Keratinocyte (primary cell): ENCODE results near the gene MYO1C. TPM values are rescaled to one million over a fixed set of nuclear protein-coding genes. Genes with fewer than 3 reads are reported as not detected.

Experiments used
- DNase-seq: peaks from one replicate; pipeline ENCODE4 v3.0.0-alpha.2; 2011; ENCODE audit warnings: low read depth, missing footprints, low spot score
- FAIRE-seq: peaks from 2 replicates; lab custom pipeline; 2011; peaks lifted over from hg19 to GRCh38; lab: Jason Lieb, UNC
- H2AFZ ChIP-seq: 2 replicates; pipeline ENCODE4 v1.6.0; 2012; ENCODE audit warnings: low read length, control low read depth, inconsistent platforms; ENCODE audit not compliant: control insufficient read depth
- H3K27ac ChIP-seq: 2 replicates; pipeline ENCODE4 v1.5.1; 2011; ENCODE audit warnings: low read length; ENCODE audit not compliant: control insufficient read depth, insufficient read depth
- H3K27me3 ChIP-seq: 3 replicates; pipeline ENCODE4 v1.6.0; 2011; ENCODE audit warnings: low read length; ENCODE audit not compliant: control insufficient read depth, insufficient read depth; ENCODE audit errors: extremely low read depth
- H3K36me3 ChIP-seq, 2 experiments: 2 replicates in 1 of 2; 3 replicates in 1 of 2; pipeline ENCODE4 v1.5.1; 2011; ENCODE audit warnings: low read length in 2 of 2, mild to moderate bottlenecking in 1 of 2; ENCODE audit not compliant: control insufficient read depth in 2 of 2, insufficient read depth in 2 of 2; ENCODE audit errors: extremely low read depth in 1 of 2
- H3K4me1 ChIP-seq: 3 replicates; pipeline ENCODE4 v1.5.1; 2011; ENCODE audit warnings: low read length; ENCODE audit not compliant: control insufficient read depth, insufficient read depth; ENCODE audit errors: extremely low read depth
- H3K4me2 ChIP-seq: 3 replicates; pipeline ENCODE4 v1.6.0; 2011; ENCODE audit warnings: low read depth, low read length; ENCODE audit not compliant: control insufficient read depth, insufficient read depth; ENCODE audit errors: extremely low read depth
- H3K4me3 ChIP-seq, 3 experiments: fragments of 200-600 bp in 1 of 3; sonication (generic) in 1 of 3; 2 replicates in 2 of 3; 3 replicates in 1 of 3; pipeline ENCODE4 v1.5.1; 2011 to 2016; ENCODE audit warnings: low read length in 3 of 3, mild to moderate bottlenecking in 3 of 3, control low read depth in 2 of 3, inconsistent platforms in 1 of 3, low read depth in 1 of 3, mixed read lengths in 1 of 3, mixed run types in 1 of 3, moderate library complexity in 1 of 3; ENCODE audit not compliant: control insufficient read depth in 2 of 3, insufficient read depth in 2 of 3; ENCODE audit errors: extremely low read depth in 1 of 3
- H3K79me2 ChIP-seq: 2 replicates; pipeline ENCODE4 v1.6.0; 2012; ENCODE audit warnings: low read length; ENCODE audit not compliant: control insufficient read depth, insufficient read depth
- H3K9ac ChIP-seq: 3 replicates; pipeline ENCODE4 v1.6.0; 2011; ENCODE audit warnings: low read length; ENCODE audit not compliant: control insufficient read depth, insufficient read depth; ENCODE audit errors: extremely low read depth
- H3K9me1 ChIP-seq: 3 replicates; pipeline ENCODE4 v1.6.0; 2011; ENCODE audit warnings: low read length; ENCODE audit not compliant: control insufficient read depth, insufficient read depth; ENCODE audit errors: extremely low read depth
- H3K9me3 ChIP-seq: 2 replicates; pipeline ENCODE4 v1.5.1; 2012; ENCODE audit warnings: low read depth, low read length; ENCODE audit not compliant: control insufficient read depth
- H4K20me1 ChIP-seq: 3 replicates; pipeline ENCODE4 v1.6.0; 2011; ENCODE audit warnings: low read length; ENCODE audit not compliant: control insufficient read depth, insufficient read depth; ENCODE audit errors: extremely low read depth
- EZH2 ChIP-seq: IDR thresholded peaks from one replicate; pipeline ENCODE4 v1.6.1; 2012; ENCODE audit warnings: inconsistent platforms, mild to moderate bottlenecking, low read length, moderate library complexity
- dilution Hi-C: fragments of 300-500 bp; cut with MboI; formaldehyde crosslinking; loops from one replicate; pipeline ENCODE4 v1.7.0; 2020; ENCODE audit warnings: low sequenced_read_pairs; ENCODE audit not compliant: extremely low pct_ligation_motif_present
- polyA plus RNA-seq, 5 experiments: library from polyadenylated mRNA; depleted of rRNA in 3 of 5; stranded (reverse) in 3 of 5; stranded (forward) in 1 of 5; unstranded in 1 of 5; fragments of >200 nt; gene quantifications; 1 replicate in 1 of 5; 2 replicates in 3 of 5; 3 replicates in 1 of 5; pipeline versions ENCODE4 v1.2.1 to v1.2.3, GENCODE V29; 2011 to 2012; ENCODE audit warnings: missing spikeins in 2 of 5, low read depth in 1 of 5, low replicate concordance in 1 of 5
- TF ChIP-seq, protein P1 (sequence below), 3 experiments: IDR thresholded peaks in 1 of 3; conservative IDR thresholded peaks in 1 of 3; optimal IDR thresholded peaks in 1 of 3; 2 replicates in 2 of 3; 3 replicates in 1 of 3; pipeline versions ENCODE3 to v1.5.1; 2011; ENCODE audit warnings: low read length in 3 of 3, mild to moderate bottlenecking in 3 of 3, moderate library complexity in 2 of 3, control low read depth in 1 of 3, inconsistent platforms in 1 of 3; ENCODE audit not compliant: insufficient read depth in 2 of 3; ENCODE audit errors: extremely low read depth in 1 of 3

Gene MYO1C
- polyA plus RNA-seq, 1 donor (not counting 4 experiments of a cell fraction or from before 2014, with no cell fraction given), result 101 TPM

DNA sequence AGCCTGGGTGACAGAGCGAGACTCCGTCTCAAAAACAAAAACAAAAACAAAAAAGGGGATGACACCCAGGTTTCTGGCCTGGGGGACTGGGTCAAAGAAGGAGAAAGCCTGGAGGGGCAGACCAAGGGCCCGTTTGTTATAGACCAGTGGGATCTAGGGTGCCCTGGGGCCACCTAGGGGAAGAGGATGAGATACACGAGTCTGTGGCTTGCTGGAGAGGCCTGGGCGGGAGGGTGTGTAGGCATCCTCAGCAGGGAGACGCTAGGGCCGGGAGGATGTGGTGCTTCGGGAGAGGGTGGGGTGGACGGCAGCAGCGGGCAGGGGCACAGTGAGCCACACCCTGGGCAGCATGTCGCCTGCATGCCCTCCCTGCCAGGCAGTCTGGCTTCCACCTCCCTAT lies 19.3 kb downstream of the MYO1C start:
- H3K4me2 ChIP-seq, result no peak overlapping the region
- DNase-seq (no peak), FAIRE-seq (no peak)
- H3K27ac ChIP-seq, result no peak overlapping the region
- dilution Hi-C loops, result no loop called here
- H3K9me3 ChIP-seq, result no peaks in the 10 kb centered on the region
- no peaks in the 10 kb centered on the region for H3K4me1 ChIP-seq
- no peaks in the 10 kb centered on the region for H3K27me3 ChIP-seq
- H2AFZ ChIP-seq, result no peak overlapping the region
- H3K9ac ChIP-seq, result no peak overlapping the region
- no peaks in the 10 kb centered on the region for H3K79me2 ChIP-seq
- no peaks in the 10 kb centered on the region for H4K20me1 ChIP-seq
- peaks cover 40 to 43% of the 10 kb centered on the region in 2 experiments for H3K36me3 ChIP-seq
- TF ChIP-seq, protein P1, sequence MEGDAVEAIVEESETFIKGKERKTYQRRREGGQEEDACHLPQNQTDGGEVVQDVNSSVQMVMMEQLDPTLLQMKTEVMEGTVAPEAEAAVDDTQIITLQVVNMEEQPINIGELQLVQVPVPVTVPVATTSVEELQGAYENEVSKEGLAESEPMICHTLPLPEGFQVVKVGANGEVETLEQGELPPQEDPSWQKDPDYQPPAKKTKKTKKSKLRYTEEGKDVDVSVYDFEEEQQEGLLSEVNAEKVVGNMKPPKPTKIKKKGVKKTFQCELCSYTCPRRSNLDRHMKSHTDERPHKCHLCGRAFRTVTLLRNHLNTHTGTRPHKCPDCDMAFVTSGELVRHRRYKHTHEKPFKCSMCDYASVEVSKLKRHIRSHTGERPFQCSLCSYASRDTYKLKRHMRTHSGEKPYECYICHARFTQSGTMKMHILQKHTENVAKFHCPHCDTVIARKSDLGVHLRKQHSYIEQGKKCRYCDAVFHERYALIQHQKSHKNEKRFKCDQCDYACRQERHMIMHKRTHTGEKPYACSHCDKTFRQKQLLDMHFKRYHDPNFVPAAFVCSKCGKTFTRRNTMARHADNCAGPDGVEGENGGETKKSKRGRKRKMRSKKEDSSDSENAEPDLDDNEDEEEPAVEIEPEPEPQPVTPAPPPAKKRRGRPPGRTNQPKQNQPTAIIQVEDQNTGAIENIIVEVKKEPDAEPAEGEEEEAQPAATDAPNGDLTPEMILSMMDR (optimal IDR thresholded peaks at IDR 0.05 in 1 of 3, IDR thresholded peaks at IDR 0.05 in 1 of 3, conservative IDR thresholded peaks at IDR 0.05 in 1 of 3; ENCODE audit: extremely low read depth in 1 of 3, insufficient read depth in 2 of 3, low read length in 3 of 3), result no peak
- TF ChIP-seq EZH2, result no peak
- no peaks in the 10 kb centered on the region for H3K9me1 ChIP-seq
- no peak overlapping the region for H3K4me3 ChIP-seq

DNA sequence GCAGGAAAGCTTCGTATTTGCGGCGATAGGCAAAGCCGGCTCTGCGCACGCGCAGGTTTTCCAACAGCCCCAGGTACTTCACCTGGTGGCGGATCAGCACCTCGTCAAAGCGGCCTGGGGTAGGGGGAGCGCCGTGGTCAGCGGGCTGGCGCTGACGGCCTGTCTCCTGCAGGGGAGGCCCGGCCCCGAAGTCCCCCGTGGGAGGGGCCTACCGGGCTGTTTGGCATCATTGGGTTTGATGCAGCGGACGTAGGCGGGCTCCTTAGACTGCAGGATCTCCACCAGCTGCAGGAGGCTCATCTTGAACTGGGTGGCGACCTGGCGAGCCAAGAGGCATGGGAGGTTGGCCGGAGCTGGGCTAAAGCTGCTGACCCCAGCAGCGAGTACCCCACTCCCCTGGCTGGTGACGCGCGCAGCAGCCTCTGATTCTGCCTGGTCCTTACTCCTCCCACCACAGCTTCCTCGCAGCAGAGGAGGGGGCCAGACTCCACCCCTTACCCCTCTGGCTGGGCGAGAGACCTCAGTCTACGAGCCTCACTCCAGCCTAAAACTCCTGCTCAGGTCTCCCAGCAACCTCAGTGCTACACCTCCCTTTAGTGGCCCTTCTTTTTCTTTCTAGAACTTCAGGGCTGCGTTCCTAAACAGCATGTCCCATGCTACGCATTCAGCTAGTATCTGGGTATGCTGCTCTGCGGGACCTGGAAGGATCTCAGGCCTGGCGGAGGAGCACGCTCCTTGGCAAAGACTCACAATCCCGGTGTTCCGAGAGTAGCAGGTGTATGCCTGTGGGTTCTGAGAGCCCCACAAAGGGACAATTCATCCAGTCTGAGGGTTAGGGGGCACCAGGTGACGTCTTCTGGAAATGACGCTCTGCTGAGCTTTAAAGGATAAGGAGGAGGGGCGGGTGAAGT lies 20.3 kb downstream of the MYO1C start:
- Histone ChIP-seq H3K4me3 (no peak overlapping the region), H2AFZ (no peak overlapping the region), H3K79me2 (no peaks in the 10 kb centered on the region), H3K36me3 (peaks cover 38 to 41% of the 10 kb centered on the region in 2 experiments), H3K9me1 (no peaks in the 10 kb centered on the region), H3K27me3 (no peaks in the 10 kb centered on the region), H4K20me1 (no peaks in the 10 kb centered on the region), H3K27ac (no peak overlapping the region), H3K4me1 (no peaks in the 10 kb centered on the region), H3K9me3 (no peaks in the 10 kb centered on the region), H3K4me2 (no peak overlapping the region), H3K9ac (no peak overlapping the region)
- TF ChIP-seq, protein P1 (optimal IDR thresholded peaks at IDR 0.05 in 1 of 3, IDR thresholded peaks at IDR 0.05 in 1 of 3, conservative IDR thresholded peaks at IDR 0.05 in 1 of 3; ENCODE audit: extremely low read depth in 1 of 3, insufficient read depth in 2 of 3, low read length in 3 of 3), result no peak
- no peak for TF ChIP-seq EZH2
- dilution Hi-C loops, result no loop called here
- no peak for FAIRE-seq
- DNase-seq, result no peak
